Left lung (tissue), 10 donors: ENCODE measurements around the gene SULT4A1. TPM values are rescaled to one million over a fixed set of nuclear protein-coding genes. Genes with fewer than 3 reads are reported as not detected.

ENCODE experiments used
- ATAC-seq: fragments of 200-7000 bp; cut with Tn5 transposase; one replicate; pipeline ENCODE4 v1.9.1; 2020; ENCODE audit warnings: moderate library complexity
- DNase-seq, 4 donors: peaks; one replicate each; pipeline ENCODE4 v3.0.0-alpha.2; 2013 to 2020
- H3K27ac ChIP-seq, 2 donors: fragments of 200-600 bp; sonication (generic) in 1 of 2; one replicate each; pipeline versions ENCODE4 v1.5.0 to v1.8.0; 2020 to 2021
- H3K27me3 ChIP-seq, 2 donors: fragments of 200-600 bp; sonication (generic) in 1 of 2; one replicate each; pipeline versions ENCODE4 v1.5.0 to v1.8.0; 2020 to 2021
- H3K36me3 ChIP-seq, 2 donors: fragments of 200-600 bp; sonication (generic) in 1 of 2; one replicate each; pipeline versions ENCODE4 v1.5.0 to v1.8.0; 2020 to 2021
- H3K4me1 ChIP-seq, 2 donors: fragments of 200-600 bp; one replicate each; pipeline ENCODE4 v1.8.0; 2021
- H3K4me3 ChIP-seq, 2 donors: fragments of 200-600 bp; sonication (generic) in 1 of 2; one replicate each; pipeline versions ENCODE4 v1.5.0 to v1.8.0; 2020 to 2021; ENCODE audit warnings: mild to moderate bottlenecking in 1 of 2
- H3K9me3 ChIP-seq, 2 donors: fragments of 200-600 bp; sonication (generic) in 1 of 2; one replicate each; pipeline versions ENCODE4 v1.5.0 to v1.8.0; 2020 to 2021
- intact Hi-C, 2 donors: fragments of 100-400 bp; cut with DNase I; formaldehyde crosslinking; loops; one replicate each; pipeline versions ENCODE4 v1.11.2 to v1.14.2; 2022
- polyA plus RNA-seq, 6 donors: library from polyadenylated mRNA; unstranded; fragments of 120-200 nt; gene quantifications; one replicate each; pipeline ENCODE4 v1.2.1, GENCODE V29; 2013; ENCODE audit not compliant: insufficient read length in 6 of 6
- total RNA-seq, 2 donors: library from RNA; stranded (reverse); fragmentation: NEBNext Ultra II Directional; extraction: Animal tissue kit (Norgen Biotek cat#: 25700); gene quantifications; one replicate each; pipeline ENCODE4 v1.2.1, GENCODE V29; 2021
- TF ChIP-seq, protein P1 (sequence below), 2 donors: fragments of 200-600 bp; sonication (generic) in 1 of 2; IDR thresholded peaks; one replicate each; pipeline versions ENCODE4 v1.5.0 to v1.8.0; 2021; ENCODE audit warnings: antibody characterized with exemption in 2 of 2
- donor health status: DM: no; HTN: yes; CAD: no.
- donor health status: DM: no; HTN: no; CAD: no.

The SULT4A1 gene
- total and polyA plus RNA-seq, 8 donors, result 0.85 to 2.5 (median 1.6) TPM; not detected in 2

DNA sequence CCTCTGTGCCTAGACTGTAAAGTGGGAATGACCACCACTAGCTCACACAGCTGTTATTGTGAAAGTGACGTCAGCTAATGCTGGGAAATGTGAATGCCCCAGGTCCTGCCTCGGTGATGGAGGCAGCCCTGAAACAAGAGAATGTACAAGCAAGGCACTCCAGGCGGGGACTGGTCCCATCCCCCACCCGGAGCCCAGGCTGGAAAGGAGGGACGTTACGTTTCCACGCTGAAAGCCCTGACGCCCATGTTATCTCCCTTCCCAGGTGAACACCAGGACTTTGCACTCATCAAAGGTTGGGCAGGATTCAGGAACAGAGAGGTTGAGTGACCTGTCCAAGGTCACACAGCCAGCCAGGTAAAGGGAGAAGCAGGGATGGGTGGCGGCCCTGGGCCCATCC, 784 bp downstream of the SULT4A1 start:
- peaks cover 34 to 81% of the 10 kb centered on the region in 2 donors for H3K27me3 ChIP-seq
- no peak overlapping the region for H3K4me3 ChIP-seq
- no peaks in the 10 kb centered on the region for H3K36me3 ChIP-seq
- TF ChIP-seq, protein P1, sequence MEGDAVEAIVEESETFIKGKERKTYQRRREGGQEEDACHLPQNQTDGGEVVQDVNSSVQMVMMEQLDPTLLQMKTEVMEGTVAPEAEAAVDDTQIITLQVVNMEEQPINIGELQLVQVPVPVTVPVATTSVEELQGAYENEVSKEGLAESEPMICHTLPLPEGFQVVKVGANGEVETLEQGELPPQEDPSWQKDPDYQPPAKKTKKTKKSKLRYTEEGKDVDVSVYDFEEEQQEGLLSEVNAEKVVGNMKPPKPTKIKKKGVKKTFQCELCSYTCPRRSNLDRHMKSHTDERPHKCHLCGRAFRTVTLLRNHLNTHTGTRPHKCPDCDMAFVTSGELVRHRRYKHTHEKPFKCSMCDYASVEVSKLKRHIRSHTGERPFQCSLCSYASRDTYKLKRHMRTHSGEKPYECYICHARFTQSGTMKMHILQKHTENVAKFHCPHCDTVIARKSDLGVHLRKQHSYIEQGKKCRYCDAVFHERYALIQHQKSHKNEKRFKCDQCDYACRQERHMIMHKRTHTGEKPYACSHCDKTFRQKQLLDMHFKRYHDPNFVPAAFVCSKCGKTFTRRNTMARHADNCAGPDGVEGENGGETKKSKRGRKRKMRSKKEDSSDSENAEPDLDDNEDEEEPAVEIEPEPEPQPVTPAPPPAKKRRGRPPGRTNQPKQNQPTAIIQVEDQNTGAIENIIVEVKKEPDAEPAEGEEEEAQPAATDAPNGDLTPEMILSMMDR (IDR thresholded peaks at IDR 0.05), result no peak
- peaks cover 0 to 1% of the 10 kb centered on the region in 2 donors for H3K9me3 ChIP-seq
- intact Hi-C loops, result no loop called here
- H3K4me1 ChIP-seq, result peaks cover 0 to 3% of the 10 kb centered on the region in 2 donors
- H3K27ac ChIP-seq, result no peak overlapping the region
- peak in 1 of 4 donors; percentile 18 for DNase-seq
- ATAC-seq, result no peak

GRCh38 chr22:43860831-43861230, 1.5 kb downstream of the SULT4A1 start:
- peaks cover 34 to 81% of the 10 kb centered on the region in 2 donors for H3K27me3 ChIP-seq
- peaks cover 0 to 2% of the 10 kb centered on the region in 2 donors for H3K9me3 ChIP-seq
- intact Hi-C loops, result no loop called here
- H3K36me3 ChIP-seq, result no peaks in the 10 kb centered on the region
- TF ChIP-seq, protein P1 (IDR thresholded peaks at IDR 0.05), result no peak
- no peak overlapping the region for H3K27ac ChIP-seq
- ATAC-seq (no peak), DNase-seq (peak in 1 of 4 donors; percentile 3)
- H3K4me1 ChIP-seq, result peaks cover 0 to 3% of the 10 kb centered on the region in 2 donors
- H3K4me3 ChIP-seq, result no peak overlapping the region

- Histone ChIP-seq H3K9me3 (peaks cover 0 to 2% of the 10 kb centered on the region in 2 donors), H3K4me3 (no peak overlapping the region), H3K27me3 (peaks cover 34 to 74% of the 10 kb centered on the region in 2 donors), H3K36me3 (no peaks in the 10 kb centered on the region), H3K27ac (no peak overlapping the region), H3K4me1 (peaks cover 0 to 3% of the 10 kb centered on the region in 2 donors)
- DNase-seq (peak in 1 of 4 donors; percentile 7), ATAC-seq (no peak)
- TF ChIP-seq, protein P1 (IDR thresholded peaks at IDR 0.05), result no peak
- intact Hi-C loops, result no loop called here
Measured at GRCh38 chr22:43860126-43860525, 2.2 kb downstream of the SULT4A1 start.

- H3K9me3 ChIP-seq, result peaks cover 0 to 2% of the 10 kb centered on the region in 2 donors
- H3K4me3 ChIP-seq, result no peak overlapping the region
- intact Hi-C loops, result no loop called here
- peaks cover 0 to 3% of the 10 kb centered on the region in 2 donors for H3K4me1 ChIP-seq
- no peak overlapping the region for H3K27ac ChIP-seq
- TF ChIP-seq, protein P1 (IDR thresholded peaks at IDR 0.05), result no peak
- ATAC-seq (no peak), DNase-seq (no peak)
- peaks cover 32 to 69% of the 10 kb centered on the region in 2 donors for H3K27me3 ChIP-seq
- no peaks in the 10 kb centered on the region for H3K36me3 ChIP-seq
Measured at GRCh38 chr22:43859621-43860020, 2.7 kb downstream of the SULT4A1 start.

DNA sequence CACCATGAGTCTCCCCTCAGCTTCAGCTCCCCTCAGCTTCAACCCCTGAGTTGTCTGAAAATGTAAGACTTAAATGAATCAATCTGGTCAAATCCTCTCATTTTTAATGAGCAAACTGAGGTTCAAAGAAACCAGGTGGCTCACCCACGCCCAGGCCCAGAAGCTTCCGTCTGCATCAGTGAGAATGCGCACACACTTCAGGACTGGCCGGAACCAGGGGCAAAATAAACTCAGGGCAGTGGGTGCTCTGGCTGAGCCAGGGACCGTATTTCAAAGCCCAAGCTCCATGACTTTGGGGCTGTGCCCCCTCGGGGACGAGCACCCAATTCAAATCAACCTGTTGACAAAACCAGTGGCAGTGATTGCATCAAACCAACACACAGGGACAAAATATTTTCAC, 3.1 kb downstream of the SULT4A1 start:
- peaks cover 0 to 3% of the 10 kb centered on the region in 2 donors for H3K4me1 ChIP-seq
- peaks cover 0 to 2% of the 10 kb centered on the region in 2 donors for H3K9me3 ChIP-seq
- intact Hi-C loops, result no loop called here
- DNase-seq (no peak), ATAC-seq (no peak)
- no peaks in the 10 kb centered on the region for H3K36me3 ChIP-seq
- no peak overlapping the region for H3K27ac ChIP-seq
- H3K4me3 ChIP-seq, result no peak overlapping the region
- peaks cover 28 to 64% of the 10 kb centered on the region in 2 donors for H3K27me3 ChIP-seq
- TF ChIP-seq, protein P1 (IDR thresholded peaks at IDR 0.05), result no peak
